Cerebellar nuclear complex (tissue), 1 donor: ENCODE data around the gene KISS1.
"Not testable (repeated sequence)": the region's sequence is repeated elsewhere in the genome, so short reads cannot be mapped to it uniquely, and the experiment has no call there.

ENCODE experiments used
- DNase-seq, 2 experiments: peaks; one replicate each; lab custom pipeline; 2025; lab: John Stamatoyannopoulos, UW

Gene KISS1, protein sequence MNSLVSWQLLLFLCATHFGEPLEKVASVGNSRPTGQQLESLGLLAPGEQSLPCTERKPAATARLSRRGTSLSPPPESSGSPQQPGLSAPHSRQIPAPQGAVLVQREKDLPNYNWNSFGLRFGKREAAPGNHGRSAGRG

DNA sequence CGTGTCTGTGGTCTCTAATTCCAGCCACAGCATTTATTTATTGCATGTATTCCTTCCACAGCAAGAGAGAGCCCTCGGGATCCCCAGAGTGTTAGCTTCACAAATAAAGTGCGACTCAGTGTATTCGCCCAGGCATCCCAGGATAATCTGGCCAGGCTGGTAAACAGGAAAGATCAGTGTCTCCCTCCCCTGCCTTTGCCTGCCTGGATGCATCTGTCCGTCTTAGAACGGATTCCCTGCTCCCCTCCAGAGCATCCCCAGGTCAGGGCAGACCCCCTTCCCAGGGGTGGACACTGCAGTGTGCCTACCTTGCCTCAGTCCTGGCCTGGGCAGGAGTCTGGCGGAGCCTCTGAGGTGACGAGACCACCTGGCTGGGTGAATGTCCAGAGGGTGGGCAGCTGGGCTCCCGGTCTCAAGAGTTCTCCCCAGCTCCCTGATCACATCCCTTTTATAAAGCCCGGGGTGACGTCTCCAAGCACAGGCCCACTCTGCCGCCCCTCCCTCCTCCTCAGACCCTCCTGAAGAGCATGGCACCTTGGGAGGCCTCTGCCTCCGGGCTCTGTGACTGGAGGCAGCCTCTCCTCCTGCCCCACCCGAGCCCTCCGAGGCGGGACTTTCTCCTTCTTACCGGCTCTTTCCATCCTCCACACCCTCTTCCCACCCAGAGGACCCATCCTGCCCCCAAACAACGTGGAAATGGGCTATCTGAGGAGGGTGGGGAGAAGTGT lies at the start of gene KISS1:
Gene KISS1, minus strand, starts transcription at position 424 of the 728 bp plus-strand sequence. CDS start 3,615 bp downstream, outside the sequence.
- DNase-seq, result no peak

GRCh38 chr1:204242920-204243319 lies 46.6 kb upstream of the KISS1 start:
- DNase-seq, result no peak

DNA sequence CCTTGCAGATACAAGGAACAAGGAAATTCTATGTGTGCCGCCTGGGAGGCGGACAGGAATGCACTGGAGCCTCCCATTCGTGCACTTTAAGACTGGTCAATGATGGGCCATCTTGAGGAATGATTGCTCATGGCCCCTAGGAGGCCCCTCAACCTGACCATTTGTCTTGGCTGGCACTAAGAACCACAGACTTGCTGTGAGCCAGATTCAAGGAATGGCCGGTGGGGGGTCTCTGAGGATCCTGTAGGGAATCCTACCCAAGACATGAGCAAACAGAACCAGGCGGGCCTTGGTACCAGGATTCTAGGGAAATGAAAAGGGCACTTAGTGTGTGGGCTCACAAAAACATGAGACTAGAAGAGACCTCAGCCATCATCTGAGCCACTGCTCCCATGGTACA lies 45.6 kb upstream of the KISS1 start:
- DNase-seq, result no peak

DNA sequence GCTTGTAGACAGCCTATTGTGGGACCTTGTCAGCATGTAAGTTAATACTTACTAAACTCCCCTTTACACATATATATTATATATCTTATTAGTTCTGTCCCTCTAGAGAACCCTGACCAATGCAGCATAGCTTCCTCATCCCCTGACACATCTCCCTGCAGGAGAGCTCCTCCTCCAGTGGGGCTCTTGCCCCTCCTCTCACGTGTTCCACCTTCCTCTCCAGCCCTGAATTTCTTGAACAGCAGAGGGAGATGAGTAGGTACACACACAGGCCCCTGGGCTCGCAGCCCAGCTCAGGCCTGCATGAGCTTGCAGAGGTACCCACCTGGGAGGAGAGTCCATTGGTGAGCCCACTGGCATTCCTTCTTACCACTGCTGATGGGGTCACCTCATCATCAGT lies 44.8 kb upstream of the KISS1 start:
- no peak for DNase-seq

GRCh38 chr1:204240233-204240632 lies 43.9 kb upstream of the KISS1 start:
- DNase-seq, result no peak

DNA sequence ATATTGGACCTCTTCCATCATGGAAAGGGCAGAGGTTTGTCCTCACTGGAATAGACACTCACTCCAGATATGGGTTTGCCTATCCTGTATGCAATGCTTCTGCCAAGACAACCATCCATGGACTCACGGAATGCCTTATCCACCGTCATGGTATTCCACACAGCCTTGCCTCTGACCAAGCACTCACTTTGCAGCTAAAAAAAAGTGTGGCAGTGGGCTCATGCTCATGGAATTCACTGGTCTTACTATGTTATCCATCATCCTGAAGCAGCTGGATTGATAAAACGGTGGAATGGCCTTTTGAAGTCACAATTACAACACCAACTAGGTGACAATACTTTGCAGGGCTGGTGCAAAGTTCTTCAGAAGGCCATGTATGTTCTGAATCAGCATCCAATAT lies 43.1 kb upstream of the KISS1 start:
- not testable (repeated sequence) for DNase-seq

GRCh38 chr1:204238520-204238919 lies 42.2 kb upstream of the KISS1 start:
- not testable (repeated sequence) for DNase-seq

DNA sequence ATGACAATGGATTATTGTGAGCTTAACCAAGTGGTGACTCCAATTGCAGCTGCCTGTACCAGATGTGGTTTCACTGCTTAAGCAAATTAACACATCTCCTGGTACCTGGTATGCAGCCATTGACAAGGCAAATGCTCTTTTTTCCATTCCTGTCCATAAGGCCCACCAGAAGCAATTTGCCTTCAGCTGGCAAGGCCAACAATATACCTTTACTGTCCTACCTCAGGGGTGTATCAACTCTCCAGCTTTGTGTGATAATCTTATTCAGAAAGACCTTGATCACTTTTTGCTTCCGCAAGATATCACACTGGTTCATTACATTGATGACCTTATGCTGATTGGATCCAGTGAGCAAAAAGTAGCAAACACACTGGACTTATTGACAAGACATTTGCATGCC lies 41.2 kb upstream of the KISS1 start:
- DNase-seq, result not testable (repeated sequence)

DNA sequence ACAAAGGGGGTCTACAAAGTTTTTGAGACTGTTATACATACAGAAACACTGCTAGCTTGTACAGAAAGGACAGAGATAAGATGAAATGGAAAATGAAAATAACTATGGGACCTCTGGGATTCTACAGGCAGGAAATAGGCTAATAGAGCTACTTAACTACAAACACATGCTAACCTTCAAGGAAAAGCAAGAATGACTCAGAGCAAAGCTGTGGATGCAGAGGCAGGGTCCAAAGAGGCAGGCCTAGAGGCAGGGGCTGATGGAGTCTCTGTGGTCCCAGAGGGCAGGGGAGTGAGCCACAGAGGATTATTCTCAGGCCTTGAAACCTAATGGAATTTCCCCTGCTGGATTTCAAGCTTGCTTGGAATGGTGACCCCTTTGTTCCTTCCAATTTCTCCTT lies 36.2 kb upstream of the KISS1 start:
- DNase-seq, result no peak

- DNase-seq, result no peak
Measured at GRCh38 chr1:204230211-204230610, 33.9 kb upstream of the KISS1 start.

DNA sequence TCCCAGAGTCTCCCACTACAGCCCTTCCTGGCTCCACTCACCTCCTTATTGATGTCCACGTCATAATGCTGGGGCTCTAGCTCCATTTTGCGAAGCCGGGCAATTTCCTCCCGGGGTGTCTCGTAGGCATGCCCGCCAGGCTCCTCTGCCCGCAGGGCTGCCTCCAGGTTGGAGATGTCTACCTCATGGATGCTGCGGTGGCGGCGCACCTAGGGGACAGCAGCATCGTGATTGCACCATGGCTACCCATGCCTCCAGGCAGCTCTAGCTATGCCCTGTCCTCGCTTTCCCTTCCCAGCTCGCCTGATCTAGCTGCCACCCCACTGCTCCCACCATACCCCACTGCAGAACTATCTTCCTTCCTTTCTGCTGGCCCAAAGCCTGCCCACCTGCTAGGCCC lies 32.6 kb upstream of the KISS1 start:
- no peak for DNase-seq

GRCh38 chr1:204227996-204228785 lies 31.9 kb upstream of the KISS1 start:
- no peak for DNase-seq

DNA sequence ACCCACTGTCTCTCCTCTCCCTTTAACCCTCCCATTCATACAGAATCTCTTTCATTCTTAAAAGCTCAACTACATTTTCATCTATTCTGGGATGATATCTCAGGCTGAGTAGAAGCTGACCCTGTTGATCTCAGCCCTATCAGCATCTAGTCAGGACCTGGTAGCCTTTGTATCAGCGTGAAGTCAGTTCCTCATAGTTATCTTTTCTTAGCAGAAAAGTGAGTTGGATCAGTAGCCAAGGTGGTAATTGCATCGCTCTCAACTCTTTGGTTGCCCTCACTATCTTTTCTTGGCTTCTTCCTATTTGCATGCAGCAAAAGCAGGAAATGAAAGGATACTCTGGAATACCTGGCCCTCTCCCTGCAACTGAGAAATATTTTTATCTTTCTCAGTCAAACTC lies 31.1 kb upstream of the KISS1 start:
- no peak for DNase-seq

GRCh38 chr1:204225841-204226735 lies 29.8 kb upstream of the KISS1 start:
- no peak for DNase-seq

DNA sequence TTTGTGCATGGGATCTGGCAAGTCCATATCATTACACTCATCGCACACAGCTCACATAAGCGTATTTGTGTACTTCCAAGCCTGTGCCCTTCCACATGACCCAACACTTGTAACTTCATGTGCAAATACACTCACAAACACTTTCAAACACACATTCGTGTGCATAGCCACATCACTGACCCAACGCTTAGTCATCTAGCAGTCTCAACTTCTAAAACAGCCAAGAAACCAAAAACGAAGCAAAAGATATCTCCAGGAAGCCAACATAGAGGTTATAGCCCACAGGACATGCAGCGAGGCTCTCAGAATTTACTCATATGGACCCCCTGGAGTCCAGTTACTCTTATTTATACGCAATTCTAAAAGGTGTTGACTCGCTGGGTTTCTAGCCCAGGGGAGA lies 28.4 kb upstream of the KISS1 start:
- no peak for DNase-seq

DNA sequence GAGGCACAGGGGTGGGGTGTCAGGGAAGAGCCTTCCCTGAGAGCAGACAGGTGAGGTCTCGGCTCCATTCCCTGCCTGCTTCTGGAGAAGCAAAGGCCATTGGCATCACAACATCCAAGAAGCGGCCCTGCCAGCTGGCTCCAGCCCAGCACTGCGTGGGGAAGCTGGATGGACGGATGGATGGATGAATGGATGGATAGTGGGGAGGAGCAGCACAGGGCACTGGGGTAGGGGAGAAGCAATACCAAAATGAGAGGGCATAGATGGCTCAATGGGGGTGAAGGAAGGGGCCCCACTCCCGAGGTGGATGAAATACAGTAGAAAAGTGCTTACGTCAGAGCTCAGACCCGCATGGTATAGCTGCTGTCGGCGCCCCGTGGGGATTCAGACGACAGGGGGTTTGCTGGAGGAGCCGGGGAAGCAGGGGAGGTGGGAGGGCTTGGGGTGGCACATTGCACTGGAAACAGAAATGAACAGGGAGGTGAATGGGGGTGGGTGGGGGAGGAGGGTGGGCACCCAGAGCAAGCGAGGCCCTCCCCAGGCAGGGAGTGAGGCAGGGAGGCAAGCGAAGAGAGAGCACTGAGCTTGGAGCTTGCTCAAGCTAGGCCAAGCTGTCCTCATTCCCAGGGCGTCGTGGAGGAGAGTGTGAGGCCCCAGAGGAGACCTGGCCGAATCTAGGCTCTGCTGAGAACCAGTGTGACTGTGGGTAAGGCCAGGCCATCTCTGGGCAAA lies 27.0 kb upstream of the KISS1 start:
- DNase-seq, result no peak

- DNase-seq, result no peak
Measured at GRCh38 chr1:204222764-204223055, 26.4 kb upstream of the KISS1 start.

GRCh38 chr1:204222006-204222763 lies 25.9 kb upstream of the KISS1 start:
- no peak for DNase-seq

DNA sequence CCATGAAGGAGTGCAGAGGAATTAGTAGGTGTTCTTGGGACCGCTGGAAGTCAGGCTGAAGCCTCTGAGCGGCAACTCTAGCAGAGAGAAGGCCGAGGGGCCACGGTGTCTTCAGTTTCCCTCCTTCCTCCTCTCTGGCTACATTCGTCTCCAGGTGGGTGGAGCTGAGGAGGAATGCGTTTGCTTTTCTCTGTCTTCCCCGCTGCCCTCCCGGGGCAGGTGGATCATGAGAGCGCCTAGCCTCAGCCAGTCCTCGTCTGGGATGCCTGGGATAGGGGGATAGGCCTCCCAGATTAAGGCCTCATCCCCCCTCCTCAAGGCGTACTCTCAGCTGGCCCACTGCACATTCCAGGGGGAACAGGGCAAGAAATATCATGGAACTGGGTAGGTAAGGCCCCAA lies 25.0 kb upstream of the KISS1 start:
- no peak for DNase-seq

- no peak for DNase-seq
Measured at GRCh38 chr1:204219971-204220616, 23.8 kb upstream of the KISS1 start.
